NCI-H2196 treated with DMSO at 0.1 percent for 48 hours (cell line): ENCODE results near the gene ZNF587B.
"Not testable (repeated sequence)": the region's sequence is repeated elsewhere in the genome, so short reads cannot be mapped to it uniquely, and the experiment has no call there.

Experiments
- DNase-seq: peaks from one replicate; lab custom pipeline; 2025; ENCODE audit not compliant: unreplicated experiment; lab: John Stamatoyannopoulos, UW

ZNF587B gene

DNA sequence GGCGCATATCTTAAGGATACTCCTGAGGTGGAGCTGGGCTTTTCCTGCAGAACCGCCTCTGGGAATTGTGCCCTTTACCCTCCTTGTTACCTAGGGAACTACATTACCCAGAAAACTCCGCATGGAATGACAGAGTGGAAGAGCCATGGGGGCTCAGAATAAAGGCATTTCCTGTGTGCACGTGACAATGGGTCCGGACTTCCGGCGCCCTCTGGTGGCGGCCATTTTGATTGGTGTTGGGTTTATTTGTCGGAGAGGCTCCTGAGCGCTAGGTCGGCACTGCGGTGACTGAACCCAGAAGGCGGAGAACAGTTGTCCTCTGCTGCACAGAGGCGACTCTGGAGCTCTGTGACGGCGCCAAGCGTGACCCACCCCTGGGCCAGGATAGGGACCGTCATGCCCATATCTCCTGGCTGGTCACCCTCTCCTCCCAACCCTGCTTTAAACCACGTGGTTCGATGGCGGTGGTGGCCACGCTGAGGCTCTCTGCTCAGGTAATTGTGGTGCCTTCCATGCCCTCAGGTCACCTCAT is at the start of gene ZNF587B:
Gene ZNF587B (plus strand): TSS at position 229 of the 532 bp plus-strand sequence. CDS start 230 bp downstream, at position 459.
- DNase-seq: no peak

DNA sequence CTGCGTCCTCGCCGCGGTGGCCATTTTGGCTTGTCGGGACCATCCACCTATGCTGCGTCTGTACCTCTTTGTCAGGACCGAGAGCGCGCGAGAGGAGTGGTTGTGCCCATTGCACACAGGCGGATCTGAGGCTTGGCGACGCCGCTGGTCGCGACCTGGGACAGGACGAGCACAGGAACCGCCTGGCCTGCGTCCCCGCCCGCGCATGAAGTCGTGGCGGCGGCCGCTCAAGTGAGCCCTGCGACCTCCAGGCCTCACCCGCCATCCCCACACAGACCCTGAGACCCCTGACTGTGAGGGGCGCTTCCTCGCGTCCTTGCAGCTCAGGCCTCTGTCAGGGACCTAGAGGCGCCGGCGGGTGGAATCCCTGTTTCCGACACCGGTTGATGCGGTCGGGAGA is 43.8 kb upstream of the ZNF587B start:
- DNase-seq: no peak

GRCh38 chr19:57786906-57787305 is 43.2 kb upstream of the ZNF587B start:
- no peak for DNase-seq

DNA sequence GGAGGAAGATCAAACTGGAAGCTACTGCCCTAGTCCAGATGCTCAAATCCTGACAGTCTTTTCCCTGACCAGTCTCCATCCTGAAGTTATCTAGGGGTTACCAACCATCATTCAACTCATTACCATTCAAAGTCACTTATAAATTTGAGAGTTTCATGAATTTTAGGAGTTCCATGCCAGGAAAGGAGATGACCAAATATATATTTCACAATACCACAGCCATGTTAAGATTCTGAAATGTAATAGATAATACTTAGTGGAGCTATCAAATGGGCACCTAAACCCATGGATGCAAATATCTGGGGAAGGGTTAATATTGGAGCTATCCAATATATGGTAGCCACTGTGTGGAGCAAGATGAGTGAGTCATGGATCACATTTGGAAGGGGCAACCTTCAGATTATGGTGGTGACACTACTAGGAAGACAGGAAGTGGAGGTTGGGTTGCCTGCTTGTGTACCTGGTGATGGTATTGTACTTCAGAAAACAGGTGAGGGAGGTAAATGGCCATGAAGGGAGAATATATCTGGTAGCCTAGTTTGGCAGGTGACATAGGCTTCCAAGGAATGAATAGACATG is 41.9 kb upstream of the ZNF587B start:
- no peak for DNase-seq

GRCh38 chr19:57789288-57789687 is 40.8 kb upstream of the ZNF587B start:
- DNase-seq: no peak

DNA sequence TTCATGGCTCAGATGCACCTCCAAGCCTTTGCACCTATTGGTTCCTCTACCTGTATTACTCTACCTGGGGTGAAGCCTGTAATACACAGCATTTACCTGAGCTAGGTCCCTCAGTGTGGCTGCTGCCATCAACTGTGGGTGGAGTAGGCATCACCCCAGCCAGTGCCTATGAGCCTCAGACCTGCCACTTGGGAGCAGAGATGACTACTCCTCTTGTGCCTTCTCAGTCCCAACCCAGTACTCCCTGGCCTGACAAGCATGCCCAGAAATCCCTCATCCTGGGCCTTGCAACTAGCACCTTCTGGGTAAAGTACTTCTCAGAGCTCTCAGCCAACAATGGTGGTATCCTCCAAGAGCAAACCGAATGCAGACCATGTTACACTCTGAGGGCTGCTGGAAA is 33.5 kb upstream of the ZNF587B start:
- DNase-seq: not testable (repeated sequence)

- no peak for DNase-seq
Measured at GRCh38 chr19:57800696-57801095, 29.4 kb upstream of the ZNF587B start.

GRCh38 chr19:57802269-57802668 is 27.8 kb upstream of the ZNF587B start:
- no peak for DNase-seq

- no peak for DNase-seq
Measured at GRCh38 chr19:57803265-57803593, 26.9 kb upstream of the ZNF587B start.

GRCh38 chr19:57803594-57804325 is 26.3 kb upstream of the ZNF587B start:
- DNase-seq: no peak

DNA sequence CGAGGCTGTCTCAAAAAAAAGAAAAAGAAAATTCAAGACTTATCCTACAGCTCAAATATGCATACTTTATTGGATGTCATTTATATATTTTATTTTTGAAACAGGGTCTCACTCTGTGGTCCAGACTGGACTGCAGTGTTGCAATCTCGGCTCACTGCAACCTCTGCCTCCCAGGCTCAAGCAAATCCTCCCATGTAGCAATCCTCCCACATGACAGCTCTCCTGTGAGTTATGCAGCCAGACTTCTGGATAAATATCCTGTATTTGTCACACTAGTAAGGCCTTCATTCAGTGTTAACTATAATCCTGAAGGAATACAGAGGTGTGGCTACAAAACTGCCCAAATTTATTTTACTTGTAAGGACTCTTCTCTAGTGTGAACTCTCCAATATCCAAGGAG is 22.6 kb upstream of the ZNF587B start:
- no peak for DNase-seq

- DNase-seq: not testable (repeated sequence)
Measured at GRCh38 chr19:57810410-57811295, 19.4 kb upstream of the ZNF587B start.

- no peak for DNase-seq
Measured at GRCh38 chr19:57812226-57812625, 17.9 kb upstream of the ZNF587B start.

GRCh38 chr19:57812975-57813820 is 16.9 kb upstream of the ZNF587B start:
- DNase-seq: not testable (repeated sequence)

DNA sequence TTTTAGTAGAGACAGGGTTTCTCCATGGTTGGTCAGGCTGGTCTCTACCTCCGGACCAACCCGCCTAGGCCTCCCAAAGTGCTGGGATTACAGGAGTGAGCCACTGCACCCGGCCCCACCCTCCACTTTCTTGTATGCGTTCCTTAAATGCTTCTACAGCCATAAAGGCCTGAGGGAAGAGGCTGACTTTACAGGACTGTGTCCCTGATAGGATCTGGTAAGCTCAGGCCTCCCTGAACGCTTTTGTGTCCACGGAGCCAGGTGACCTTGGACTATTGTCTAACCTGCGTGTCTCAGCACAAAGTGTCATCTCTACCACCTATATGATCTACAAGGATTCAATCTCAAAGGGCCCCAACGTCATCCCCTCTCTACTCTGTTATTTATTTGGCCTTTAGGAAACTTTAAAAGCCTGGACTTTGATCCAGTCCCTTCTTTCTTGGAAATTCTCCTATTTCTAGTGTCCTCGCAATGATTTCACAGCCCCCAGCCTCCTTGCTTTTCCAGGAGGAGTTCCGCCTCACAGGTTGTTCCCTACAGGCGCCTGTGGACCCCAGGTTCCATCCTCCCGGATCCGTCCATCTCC is 16.1 kb upstream of the ZNF587B start:
- DNase-seq: no peak

GRCh38 chr19:57814505-57815246 is 15.4 kb upstream of the ZNF587B start, which contains the start of gene ZNF552:
Gene ZNF552 (minus strand): TSS chr19:57814913. CDS start chr19:57814743, 170 bp downstream.
- peak; percentile 98 for DNase-seq

DNA sequence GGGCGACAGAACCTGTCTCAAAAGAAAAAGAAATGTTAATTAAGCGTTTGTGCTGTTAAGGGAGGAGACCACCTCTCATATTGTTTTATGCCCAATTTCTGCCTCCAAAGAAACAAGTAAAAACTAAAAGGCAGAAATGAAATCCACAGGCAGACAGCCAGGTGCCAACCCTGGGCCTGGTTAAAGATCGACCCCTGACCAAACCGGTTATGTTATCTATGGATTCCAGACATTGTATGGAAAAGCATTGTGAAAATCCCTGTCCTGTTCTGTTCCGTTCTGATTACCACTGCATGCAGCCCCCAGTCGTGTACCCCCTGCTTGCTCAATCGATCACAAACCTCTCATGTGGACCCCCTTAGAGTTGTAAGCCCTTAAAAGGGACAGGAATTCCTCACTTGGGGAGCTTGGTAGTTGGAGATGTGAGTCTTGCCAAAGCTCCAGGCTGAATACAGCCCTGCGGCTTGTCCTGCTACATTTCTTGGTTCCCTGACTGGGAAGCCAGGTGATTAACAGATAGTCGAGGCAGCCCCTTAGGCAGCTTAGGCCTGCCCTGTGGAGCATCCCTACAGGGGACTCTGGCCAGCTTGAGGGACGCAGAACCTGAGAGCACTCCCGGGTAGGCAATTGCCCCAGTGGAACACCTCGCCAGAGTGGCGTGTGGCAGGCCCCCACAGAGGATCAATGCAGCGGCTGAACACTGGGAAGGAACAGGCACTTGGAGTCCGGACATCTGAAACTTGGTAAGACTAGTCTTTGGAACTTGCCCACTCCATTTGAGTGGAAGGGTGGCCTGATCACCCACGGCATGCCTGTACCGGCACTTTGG is 14.6 kb upstream of the ZNF587B start:
- DNase-seq: no peak

DNA sequence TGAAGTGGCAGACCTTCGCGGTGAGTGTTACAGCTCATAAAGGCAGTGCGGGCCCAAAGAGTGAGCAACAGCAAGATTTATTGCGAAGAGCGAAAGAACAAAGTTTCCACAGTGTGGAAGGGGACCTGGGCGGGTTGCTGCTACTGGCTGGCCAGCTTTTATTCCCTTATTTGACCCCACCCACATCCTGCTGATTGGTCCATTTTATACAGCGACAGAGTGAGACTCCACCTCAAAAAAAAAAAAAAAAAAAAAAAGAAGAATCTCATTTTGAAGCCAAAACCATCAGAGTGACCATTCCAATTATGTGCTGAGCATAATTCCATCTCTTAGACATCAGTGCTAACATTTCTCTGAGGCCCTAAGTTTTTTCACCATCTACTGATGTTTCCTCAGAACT is 13.4 kb upstream of the ZNF587B start:
- no peak for DNase-seq

DNA sequence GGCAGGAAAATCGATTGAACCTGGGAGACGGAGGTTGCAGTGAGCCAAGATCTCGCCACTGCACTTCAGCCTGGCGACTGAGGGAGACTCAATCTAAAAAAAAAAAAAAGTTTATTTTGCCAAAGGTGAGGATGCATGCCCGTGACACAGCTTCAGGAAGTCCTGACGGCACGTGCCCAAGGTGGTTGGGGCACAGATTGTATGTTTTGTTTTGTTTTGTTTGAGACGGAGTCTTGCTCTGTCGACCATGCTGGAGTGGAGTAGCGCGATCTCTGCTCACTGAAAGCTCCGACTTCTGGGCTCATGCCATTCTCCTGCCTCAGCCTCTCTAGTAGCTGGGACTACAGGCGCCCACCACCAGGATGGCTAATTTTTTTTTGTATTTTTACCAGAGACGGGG is 12.1 kb upstream of the ZNF587B start:
- DNase-seq: no peak
